Uterus (tissue), 4 donors: Measurements from ENCODE around the gene METTL5. TPM values are rescaled to one million over a fixed set of nuclear protein-coding genes. Genes with fewer than 3 reads are reported as not detected.

ENCODE experiments used
- DNase-seq, 2 donors: peaks; one replicate each; pipeline ENCODE4 v3.0.0-alpha.2; 2019 to 2020
- H3K27ac ChIP-seq, 2 donors: fragments of 200-600 bp; sonication (generic); 1 replicate in 1 of 2; 2 replicates in 1 of 2; pipeline ENCODE4 v1.5.1; 2016 to 2018
- H3K27me3 ChIP-seq, 2 donors: fragments of 200-600 bp; sonication (generic); one replicate each; pipeline ENCODE4 v1.5.1; 2018 to 2019; ENCODE audit warnings: control low read depth in 1 of 2
- H3K36me3 ChIP-seq, 2 donors: fragments of 200-600 bp; sonication (generic); one replicate each; pipeline ENCODE4 v1.5.1; 2019; ENCODE audit warnings: control low read depth in 1 of 2
- H3K4me1 ChIP-seq, 2 donors: fragments of 200-600 bp; sonication (generic); one replicate each; pipeline ENCODE4 v1.5.1; 2018 to 2019; ENCODE audit warnings: control low read depth in 1 of 2
- H3K4me3 ChIP-seq, 2 donors: fragments of 200-600 bp; sonication (generic); 1 replicate in 1 of 2; 2 replicates in 1 of 2; pipeline ENCODE4 v1.5.1; 2018 to 2019; ENCODE audit warnings: mild to moderate bottlenecking in 1 of 2
- H3K9me3 ChIP-seq, 2 donors: fragments of 200-600 bp; sonication (generic); one replicate each; pipeline ENCODE4 v1.5.1; 2019; ENCODE audit warnings: control low read depth in 1 of 2
- POLR2A ChIP-seq, 2 donors: fragments of 450-650 bp; IDR thresholded peaks; one replicate each; pipeline ENCODE4 v1.6.1; 2016; ENCODE audit warnings: antibody characterized with exemption in 2 of 2, mild to moderate bottlenecking in 1 of 2, moderate library complexity in 1 of 2
- intact Hi-C: fragments of 100-400 bp; cut with DNase I; formaldehyde crosslinking; loops from one replicate; pipeline ENCODE4 v1.15.1; 2023; ENCODE audit warnings: low total_unique reads
- total RNA-seq, 4 donors: library from RNA; depleted of rRNA in 3 of 4; stranded (reverse); fragments of >200 nt in 3 of 4; gene quantifications; one replicate each; pipeline versions ENCODE4 v1.1.0 to v1.2.4, GENCODE V29; 2014 to 2023
- TF ChIP-seq, protein P1 (sequence below), 4 experiments: fragments of 200-600 bp in 2 of 4; fragments of 450-650 bp in 2 of 4; sonication (generic) in 2 of 4; IDR thresholded peaks; one replicate each; pipeline ENCODE4 v1.5.1; 2016 to 2019; ENCODE audit warnings: antibody characterized with exemption in 4 of 4, mild to moderate bottlenecking in 2 of 4, moderate library complexity in 1 of 4
- donor health status: DM: yes; HTN: yes; CAD: no.

Gene METTL5
- total RNA-seq, 4 donors from 2014 or later: 28.5 to 763 (median 38.4) TPM

DNA sequence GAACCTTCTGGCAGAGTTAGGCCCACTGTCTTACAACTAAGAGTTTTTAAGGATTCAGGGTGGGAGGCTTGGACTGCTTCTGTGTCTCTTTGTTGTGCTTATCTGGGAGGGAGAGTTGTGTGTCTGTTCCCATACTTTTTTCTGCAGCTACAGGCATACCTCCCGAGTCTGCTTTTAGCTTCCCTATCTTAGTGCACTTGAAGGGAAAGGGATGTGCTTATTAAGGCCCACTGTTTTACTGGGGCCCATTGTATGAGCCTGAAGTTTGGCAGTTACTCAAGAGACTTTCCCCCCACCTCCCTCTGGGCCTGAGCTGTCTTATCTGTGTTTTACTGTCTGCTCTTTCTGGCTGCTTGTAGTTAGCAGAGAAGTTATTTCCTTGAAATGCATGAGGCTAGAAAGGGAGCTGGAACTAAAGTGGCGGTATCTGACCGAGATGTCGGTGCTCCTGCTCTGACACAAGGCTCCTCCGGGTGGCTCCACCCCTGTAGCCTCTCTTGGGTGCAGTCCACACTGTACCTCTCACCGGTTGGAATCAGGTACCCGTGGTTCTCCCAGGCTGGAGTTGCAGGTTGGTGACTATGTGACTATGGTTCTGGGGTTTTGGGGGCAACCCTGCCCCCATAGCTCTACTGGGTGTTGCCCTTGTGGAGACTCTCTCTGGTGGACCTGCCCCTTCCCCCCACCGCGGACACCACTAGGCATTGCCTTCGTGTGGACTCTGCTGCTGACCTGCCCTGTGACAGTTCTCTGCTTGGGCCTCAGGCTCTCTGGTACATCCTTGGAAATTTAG, 15.4 kb upstream of the METTL5 start:
- DNase-seq: no peak
- Histone ChIP-seq H3K27ac (no peak overlapping the region), H3K4me1 (peaks cover 8 to 16% of the 10 kb centered on the region in 2 donors)

DNA sequence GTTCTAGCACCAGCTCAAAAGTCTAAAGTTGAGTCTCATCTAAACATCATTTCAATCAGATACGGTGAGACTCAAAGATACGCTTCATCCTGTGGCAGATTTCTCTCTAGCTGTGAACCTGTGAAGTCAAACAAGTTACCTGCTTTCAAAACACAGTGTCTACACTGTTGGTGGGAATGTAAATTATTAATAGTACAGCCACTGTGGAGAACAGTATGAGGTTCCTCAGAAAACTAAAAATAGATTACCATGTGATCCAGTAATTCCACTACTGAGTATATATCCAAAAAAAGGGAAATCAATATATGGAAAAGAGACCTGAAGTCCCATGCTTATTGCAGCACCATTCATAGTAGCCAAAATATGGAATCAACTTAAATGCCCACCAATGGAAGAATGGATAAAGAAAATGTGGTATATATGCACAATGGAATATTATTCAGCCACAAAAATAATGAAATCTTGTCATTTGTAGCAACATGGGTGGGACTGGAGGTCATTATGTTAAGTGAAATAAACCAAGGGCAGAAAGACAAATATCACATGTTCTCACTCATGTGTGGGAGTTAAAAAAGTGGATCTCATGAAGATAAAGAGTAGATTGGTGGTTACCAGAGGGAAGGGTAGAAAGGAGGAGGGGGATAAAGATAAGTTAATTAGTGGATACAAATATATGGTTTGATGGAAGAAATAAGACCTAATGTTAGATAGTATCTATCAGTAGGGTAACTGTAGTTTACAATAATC, 14.2 kb upstream of the METTL5 start:
- Histone ChIP-seq H3K27ac (no peak overlapping the region), H3K9me3 (no peaks in the 10 kb centered on the region), H3K4me3 (no peak overlapping the region), H3K4me1 (peaks cover 12 to 16% of the 10 kb centered on the region in 2 donors), H3K36me3 (no peaks in the 10 kb centered on the region), H3K27me3 (no peaks in the 10 kb centered on the region)
- DNase-seq: no peak
- no peak for TF ChIP-seq POLR2A (IDR thresholded peaks at IDR 0.05)
- TF ChIP-seq, protein P1, sequence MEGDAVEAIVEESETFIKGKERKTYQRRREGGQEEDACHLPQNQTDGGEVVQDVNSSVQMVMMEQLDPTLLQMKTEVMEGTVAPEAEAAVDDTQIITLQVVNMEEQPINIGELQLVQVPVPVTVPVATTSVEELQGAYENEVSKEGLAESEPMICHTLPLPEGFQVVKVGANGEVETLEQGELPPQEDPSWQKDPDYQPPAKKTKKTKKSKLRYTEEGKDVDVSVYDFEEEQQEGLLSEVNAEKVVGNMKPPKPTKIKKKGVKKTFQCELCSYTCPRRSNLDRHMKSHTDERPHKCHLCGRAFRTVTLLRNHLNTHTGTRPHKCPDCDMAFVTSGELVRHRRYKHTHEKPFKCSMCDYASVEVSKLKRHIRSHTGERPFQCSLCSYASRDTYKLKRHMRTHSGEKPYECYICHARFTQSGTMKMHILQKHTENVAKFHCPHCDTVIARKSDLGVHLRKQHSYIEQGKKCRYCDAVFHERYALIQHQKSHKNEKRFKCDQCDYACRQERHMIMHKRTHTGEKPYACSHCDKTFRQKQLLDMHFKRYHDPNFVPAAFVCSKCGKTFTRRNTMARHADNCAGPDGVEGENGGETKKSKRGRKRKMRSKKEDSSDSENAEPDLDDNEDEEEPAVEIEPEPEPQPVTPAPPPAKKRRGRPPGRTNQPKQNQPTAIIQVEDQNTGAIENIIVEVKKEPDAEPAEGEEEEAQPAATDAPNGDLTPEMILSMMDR (IDR thresholded peaks at IDR 0.05): no peak
- intact Hi-C loops: no loop called here

More for the DNA sequence above, 15.4 kb upstream of the METTL5 start:
- no peaks in the 10 kb centered on the region for H3K27me3 ChIP-seq
- H3K4me3 ChIP-seq: no peak overlapping the region
- H3K9me3 ChIP-seq: no peaks in the 10 kb centered on the region
- intact Hi-C loops: no loop called here
- TF ChIP-seq POLR2A (IDR thresholded peaks at IDR 0.05): no peak
- TF ChIP-seq, protein P1 (IDR thresholded peaks at IDR 0.05): no peak
- no peaks in the 10 kb centered on the region for H3K36me3 ChIP-seq

GRCh38 chr2:169834401-169834800, 9.7 kb upstream of the METTL5 start:
- Histone ChIP-seq H3K36me3 (no peaks in the 10 kb centered on the region), H3K27me3 (no peaks in the 10 kb centered on the region), H3K4me1 (peaks cover 4 to 20% of the 10 kb centered on the region in 2 donors), H3K9me3 (no peaks in the 10 kb centered on the region), H3K4me3 (no peak overlapping the region), H3K27ac (no peak overlapping the region)
- intact Hi-C loops: no loop called here
- no peak for TF ChIP-seq POLR2A (IDR thresholded peaks at IDR 0.05)
- DNase-seq: no peak

DNA sequence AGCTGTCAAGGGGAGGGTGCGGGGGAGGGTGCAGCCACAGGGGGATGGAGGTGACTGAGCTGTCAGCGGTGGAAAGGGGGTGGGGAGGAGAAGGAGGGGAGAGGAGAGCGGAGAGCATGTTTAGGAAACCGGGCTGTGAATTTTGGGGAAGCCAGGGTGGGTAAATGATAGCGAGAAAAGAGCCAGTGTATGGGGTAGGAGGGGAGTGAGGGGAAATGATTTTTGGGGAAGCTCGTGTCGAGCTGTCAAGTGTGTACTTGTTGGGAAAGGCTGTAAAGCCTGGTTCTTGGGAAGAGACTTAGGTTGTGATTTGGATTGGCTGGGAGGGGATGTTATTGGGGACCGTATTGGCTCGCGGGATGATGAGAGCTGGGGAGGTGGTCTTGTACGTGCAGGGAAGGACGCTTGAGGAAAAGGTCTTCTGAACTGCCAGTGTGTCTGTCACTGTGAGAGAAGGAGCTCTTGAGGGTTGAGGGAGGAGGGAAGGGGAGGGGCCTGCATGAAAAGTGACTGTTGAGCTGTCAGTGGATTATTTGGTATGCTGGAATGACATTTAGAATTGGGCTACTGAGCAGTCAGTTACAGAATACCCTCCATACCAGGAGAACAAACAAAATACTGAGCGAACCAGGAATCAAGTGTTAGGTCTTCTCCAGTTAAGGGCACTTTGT, 3.6 kb upstream of the METTL5 start:
- Histone ChIP-seq H3K27me3 (no peaks in the 10 kb centered on the region), H3K27ac (peak overlapping the region; percentile 92 to 93), H3K36me3 (no peaks in the 10 kb centered on the region), H3K4me1 (peaks cover 0 to 17% of the 10 kb centered on the region in 2 donors), H3K9me3 (no peaks in the 10 kb centered on the region), H3K4me3 (peak overlapping the region; percentile 77 to 98)
- intact Hi-C loops: loop anchor here (5.0 to 10.0 kb wide), 2 partner anchors 47 to 99 kb away; no protein-coding TSS in a partner anchor
- peak in 1 of 2 donors; percentile 41 for DNase-seq
- no peak for TF ChIP-seq POLR2A (IDR thresholded peaks at IDR 0.05)
- TF ChIP-seq, protein P1 (IDR thresholded peaks at IDR 0.05): no peak

GRCh38 chr2:169827272-169828140, 2.8 kb upstream of the METTL5 start, which contains the start of gene UBR3:
TSS of gene UBR3 (plus strand) at chr2:169827454. CDS start at chr2:169827508, 54 bp downstream.
- intact Hi-C loops: loop anchor here (5.0 to 10.0 kb wide), 2 partner anchors 47 to 100 kb away; no protein-coding TSS in a partner anchor
- peak; percentile 94 to 95 for DNase-seq
- Histone ChIP-seq H3K27ac (peak within 1 kb of the TSS; percentile 92 to 93), H3K27me3 (no peaks in the 10 kb centered on the region), H3K4me1 (peaks cover 0 to 14% of the 10 kb centered on the region in 2 donors), H3K9me3 (no peaks in the 10 kb centered on the region), H3K36me3 (no peaks in the 10 kb centered on the region), H3K4me3 (peak within 1 kb of the TSS; percentile 77 to 98)
- TF ChIP-seq, protein P1 (IDR thresholded peaks at IDR 0.05): peak; percentile 7 to 22 (median 15)
- peak; percentile 83 to 90 for TF ChIP-seq POLR2A (IDR thresholded peaks at IDR 0.05)
